IMR-90 (cell line): ENCODE data around the gene DOCK4. TPM values are rescaled to one million over a fixed set of nuclear protein-coding genes. Genes with fewer than 3 reads are reported as not detected.

Experiments
- ATAC-seq: fragments of 200-7000 bp; cut with Tn5 transposase; 2 replicates; pipeline ENCODE4 v1.9.1; 2020; ENCODE audit warnings: low read depth, mild to moderate bottlenecking, moderate library complexity
- BruUV-seq: library from RNA; stranded (reverse); fragments of 400-500 nt; replicated peaks from 2 replicates; lab custom pipeline; 2021; lab: Mats Ljungman, UMichigan
- CTCF ChIA-PET: fragments of 300-600 bp; formaldehyde crosslinking; extraction: SDS; loops from one replicate; lab custom pipeline; 2021; ENCODE audit warnings: antibody characterized with exemption; lab: Yijun Ruan, JAX
- POLR2A ChIA-PET: fragments of 300-600 bp; sonication (Branson Sonifier 250); formaldehyde crosslinking; loops from one replicate; lab custom pipeline; 2022; ENCODE audit warnings: antibody characterized with exemption; ENCODE audit not compliant: unreplicated experiment; lab: Charles Lee
- DNase-seq: peaks from one replicate; pipeline ENCODE4 v3.0.0; 2013
- H2AFZ ChIP-seq: replicated peaks from 2 replicates; pipeline ENCODE3; 2013; ENCODE audit warnings: low read length, mild to moderate bottlenecking; ENCODE audit not compliant: poor library complexity
- H2AK5ac ChIP-seq: 2 replicates; pipeline ENCODE4 v1.6.1; 2013; ENCODE audit warnings: low read depth, low read length, inconsistent platforms
- H2AK9ac ChIP-seq: replicated peaks from 2 replicates; pipeline ENCODE3; 2013; ENCODE audit warnings: mild to moderate bottlenecking, low read depth, low read length, moderate library complexity; ENCODE audit not compliant: poor library complexity
- H2BK120ac ChIP-seq: 2 replicates; pipeline ENCODE4 v1.6.1; 2013; ENCODE audit warnings: low read depth, low read length, inconsistent platforms
- H2BK15ac ChIP-seq: 3 replicates; pipeline ENCODE4 v1.6.1; 2013; ENCODE audit warnings: low read depth, low read length, inconsistent platforms
- H2BK20ac ChIP-seq: 2 replicates; pipeline ENCODE4 v1.6.1; 2013; ENCODE audit warnings: low read depth, mild to moderate bottlenecking, inconsistent platforms, low read length, moderate library complexity
- H2BK5ac ChIP-seq: 2 replicates; pipeline ENCODE4 v1.6.1; 2013; ENCODE audit warnings: mild to moderate bottlenecking, low read depth, low read length, inconsistent platforms; ENCODE audit not compliant: poor library complexity, severe bottlenecking
- H3K14ac ChIP-seq: replicated peaks from 2 replicates; pipeline ENCODE4 v1.6.1; 2013; ENCODE audit warnings: low read depth, low read length, inconsistent platforms
- H3K18ac ChIP-seq: 2 replicates; pipeline ENCODE4 v1.6.1; 2013; ENCODE audit warnings: low read depth, low read length, control low read depth
- H3K23ac ChIP-seq: 2 replicates; pipeline ENCODE4 v1.6.1; 2013; ENCODE audit warnings: low read depth, low read length, inconsistent platforms
- H3K27ac ChIP-seq: 2 replicates; pipeline ENCODE4 v1.5.1; 2013; ENCODE audit warnings: mild to moderate bottlenecking, control low read depth, low read length; ENCODE audit not compliant: insufficient read depth
- H3K27me3 ChIP-seq: 2 replicates; pipeline ENCODE4 v1.6.1; 2013; ENCODE audit warnings: low read length; ENCODE audit not compliant: control insufficient read depth, insufficient read depth
- H3K36me3 ChIP-seq: 2 replicates; pipeline ENCODE4 v1.6.1; 2013; ENCODE audit warnings: low read length, mixed read lengths; ENCODE audit not compliant: control insufficient read depth, insufficient read depth
- H3K4ac ChIP-seq: 2 replicates; pipeline ENCODE4 v1.6.1; 2013; ENCODE audit warnings: low read depth, low read length, inconsistent platforms
- H3K4me1 ChIP-seq: 2 replicates; pipeline ENCODE4 v1.6.1; 2013; ENCODE audit warnings: low read length, mixed read lengths; ENCODE audit not compliant: control insufficient read depth, insufficient read depth
- H3K4me2 ChIP-seq: 2 replicates; pipeline ENCODE4 v1.6.1; 2013; ENCODE audit warnings: low read depth, mild to moderate bottlenecking, control low read depth, low read length, moderate library complexity
- H3K4me3 ChIP-seq: 2 replicates; pipeline ENCODE4 v1.5.1; 2013; ENCODE audit warnings: low read depth, mild to moderate bottlenecking, control low read depth, low read length, moderate library complexity; ENCODE audit not compliant: insufficient read depth
- H3K56ac ChIP-seq: 2 replicates; pipeline ENCODE4 v1.6.1; 2013; ENCODE audit warnings: low read length, inconsistent platforms; ENCODE audit not compliant: insufficient read depth; ENCODE audit errors: extremely low read depth
- H3K79me1 ChIP-seq, 2 experiments: 2 replicates each; pipeline ENCODE4 v1.6.1; 2013; ENCODE audit warnings: low read length in 2 of 2, inconsistent platforms in 1 of 2, low read depth in 1 of 2
- H3K9ac ChIP-seq: 2 replicates; pipeline ENCODE4 v1.6.1; 2013; ENCODE audit warnings: low read depth, low read length, control low read depth
- H3K9me1 ChIP-seq: 2 replicates; pipeline ENCODE4 v1.6.1; 2013; ENCODE audit warnings: low read length, inconsistent platforms; ENCODE audit not compliant: insufficient read depth
- H3K9me3 ChIP-seq: 2 replicates; pipeline ENCODE4 v1.6.1; 2013; ENCODE audit warnings: low read length; ENCODE audit not compliant: control insufficient read depth, insufficient read depth
- H4K20me1 ChIP-seq: 2 replicates; pipeline ENCODE4 v1.6.1; 2013; ENCODE audit warnings: low read length, inconsistent platforms; ENCODE audit not compliant: insufficient read depth
- H4K5ac ChIP-seq: 2 replicates; pipeline ENCODE4 v1.6.1; 2013; ENCODE audit warnings: mild to moderate bottlenecking, low read depth, low read length, control low read depth
- H4K8ac ChIP-seq, 2 experiments: 2 replicates each; pipeline ENCODE4 v1.6.1; 2013; ENCODE audit warnings: low read depth in 2 of 2, low read length in 2 of 2, control low read depth in 1 of 2, inconsistent platforms in 1 of 2
- H4K91ac ChIP-seq: 2 replicates; pipeline ENCODE4 v1.6.1; 2013; ENCODE audit warnings: low read depth, low read length, inconsistent platforms; ENCODE audit not compliant: insufficient read depth
- BHLHE40 ChIP-seq: fragments of 150-350 bp; IDR thresholded peaks from 2 replicates; pipeline ENCODE4 v1.6.1; 2016; ENCODE audit warnings: mild to moderate bottlenecking, low read depth, low read length
- CEBPB ChIP-seq: IDR thresholded peaks from 2 replicates; pipeline ENCODE4 v1.6.1; 2012; ENCODE audit warnings: low read depth, low read length, improper control_type of control experiment
- CTCF ChIP-seq: conservative IDR thresholded peaks from 2 replicates; pipeline ENCODE4 v1.5.1; 2012; ENCODE audit warnings: mild to moderate bottlenecking, low read depth, low read length, improper control_type of control experiment
- ELK1 ChIP-seq: fragments of 150-350 bp; IDR thresholded peaks from 2 replicates; pipeline ENCODE4 v1.6.1; 2016; ENCODE audit warnings: low read depth, mild to moderate bottlenecking, low read length, moderate library complexity, borderline replicate concordance
- FOS ChIP-seq: fragments of 150-350 bp; IDR thresholded peaks from 2 replicates; pipeline ENCODE4 v1.6.1; 2016; ENCODE audit warnings: low read depth, low read length
- MAFK ChIP-seq: IDR thresholded peaks from 2 replicates; pipeline ENCODE4 v1.6.1; 2012; ENCODE audit warnings: low read depth, low read length, improper control_type of control experiment
- MAZ ChIP-seq: IDR thresholded peaks from 2 replicates; pipeline ENCODE4 v1.6.1; 2012; ENCODE audit warnings: low read depth, mild to moderate bottlenecking, low read length, improper control_type of control experiment, moderate library complexity, borderline replicate concordance
- NFE2L2 ChIP-seq: fragments of 150-350 bp; IDR thresholded peaks from 2 replicates; pipeline ENCODE4 v1.6.1; 2016; ENCODE audit warnings: low read depth, mild to moderate bottlenecking, low read length
- RAD21 ChIP-seq: IDR thresholded peaks from 2 replicates; pipeline ENCODE4 v1.6.1; 2012; ENCODE audit warnings: low read length, improper control_type of control experiment
- SMC3 ChIP-seq: fragments of 150-350 bp; IDR thresholded peaks from 2 replicates; pipeline ENCODE4 v1.6.1; 2016; ENCODE audit warnings: low read depth, mild to moderate bottlenecking, antibody characterized with exemption, low read length, moderate library complexity
- USF2 ChIP-seq: fragments of 150-350 bp; IDR thresholded peaks from 2 replicates; pipeline ENCODE4 v1.6.1; 2017; ENCODE audit warnings: mild to moderate bottlenecking, antibody characterized with exemption, low read length, low read depth
- WGBS, 2 experiments: methylation state at CpG; one replicate each; pipeline versions ENCODE4 v1.1.5 to v1.1.7; 2013; ENCODE audit warnings: missing lambda C conversion rate in 2 of 2; ENCODE audit not compliant: insufficient read length in 1 of 2; ENCODE audit errors: extremely low coverage in 2 of 2; 5-methylcytosine and 5-hydroxymethylcytosine counted together
- dilution Hi-C: fragments of 300-500 bp; cut with HindIII; formaldehyde crosslinking; loops from one replicate; pipeline ENCODE4 v1.14.3; 2018; ENCODE audit warnings: low sequenced_read_pairs; ENCODE audit not compliant: unreplicated experiment
- in situ Hi-C: fragments of 300-500 bp; cut with MboI; formaldehyde crosslinking; loops from 3 replicates; pipeline ENCODE4 v1.14.3; 2019; ENCODE audit warnings: low sequenced_read_pairs, inconsistent platforms, mixed read lengths
- intact Hi-C: fragments of 100-400 bp; cut with micrococcal nuclease; formaldehyde crosslinking; loops from 2 replicates; pipeline ENCODE4 v1.10.0; 2022
- polyA plus RNA-seq, 3 experiments: library from polyadenylated mRNA; depleted of rRNA; stranded (reverse); fragments of >200 nt; gene quantifications; 2 replicates each; pipeline ENCODE4 v1.2.3, GENCODE V29; 2012; ENCODE audit warnings: low replicate concordance in 1 of 3
- total RNA-seq: library from RNA; depleted of rRNA; stranded (reverse); fragments of >200 nt; gene quantifications from 2 replicates; pipeline ENCODE4 v1.2.3, GENCODE V29; 2012

Gene DOCK4
- total and polyA plus RNA-seq, 2 of the 4 experiments (the other 2 are of a cell fraction) = 4.4 to 12.2 TPM

GRCh38 chr7:112105584-112106530 is 100.3 kb downstream of the DOCK4 start:
- H2AK5ac ChIP-seq = no peak overlapping the region
- no peak overlapping the region for H2AK9ac ChIP-seq
- in situ Hi-C loops = no loop called here
- H4K20me1 ChIP-seq = no peaks in the 10 kb centered on the region
- peaks cover 1% of the 10 kb centered on the region; the same call in 1 of the 2 replicates for H3K4me1 ChIP-seq
- TF ChIP-seq RAD21 = no peak
- no peak for TF ChIP-seq MAFK
- TF ChIP-seq FOS = no peak
- no peak for TF ChIP-seq NFE2L2
- TF ChIP-seq USF2 = no peak
- no peak for TF ChIP-seq BHLHE40
- TF ChIP-seq SMC3 = no peak
- no peak for TF ChIP-seq ELK1
- no peak for TF ChIP-seq MAZ
- TF ChIP-seq CEBPB = no peak
- no peak for TF ChIP-seq CTCF
- H3K9ac ChIP-seq = no peak overlapping the region
- no peak overlapping the region for H3K56ac ChIP-seq
- no peak overlapping the region for H3K4me2 ChIP-seq
- H3K18ac ChIP-seq = no peak overlapping the region
- CTCF ChIA-PET = no interaction called here
- POLR2A ChIA-PET = no interaction called here
- 67 to 100% methylated on average over 1 of the region's 8 CpGs for WGBS, 2 experiments
- no peak overlapping the region for H2BK5ac ChIP-seq
- H2BK20ac ChIP-seq = no peak overlapping the region
- H4K91ac ChIP-seq = no peak overlapping the region
- H4K5ac ChIP-seq = no peak overlapping the region
- no peak overlapping the region for H4K8ac ChIP-seq
- H3K9me3 ChIP-seq = no peaks in the 10 kb centered on the region
- no peak overlapping the region for H3K14ac ChIP-seq
- no peak overlapping the region for H3K4ac ChIP-seq
- no peak overlapping the region for H2BK120ac ChIP-seq
- dilution Hi-C loops = no loop called here
- no peaks in the 10 kb centered on the region for H3K27me3 ChIP-seq
- no TSS peak for BruUV-seq
- ATAC-seq (no peak), DNase-seq (no peak)
- no peaks in the 10 kb centered on the region for H3K36me3 ChIP-seq
- intact Hi-C loops = no loop called here
- no peak overlapping the region for H2BK15ac ChIP-seq
- peaks cover 3% of the 10 kb centered on the region; the same call in 1 of the 2 replicates for H3K9me1 ChIP-seq
- H3K27ac ChIP-seq = no peak overlapping the region
- H3K4me3 ChIP-seq = no peak overlapping the region
- peaks cover 4 to 12% of the 10 kb centered on the region in 2 experiments; a peak in 3 of 4 replicates for H3K79me1 ChIP-seq
- no peak overlapping the region for H2AFZ ChIP-seq
- no peak overlapping the region for H3K23ac ChIP-seq
